Measurements from ENCODE around the gene IL34. TPM values are rescaled to one million over a fixed set of nuclear protein-coding genes. Genes with fewer than 3 reads are reported as not detected.
"Not testable (repeated sequence)": the region's sequence is repeated elsewhere in the genome, so short reads cannot be mapped to it uniquely, and the experiment has no call there.

IL34 gene
- total RNA-seq, 1 experiment from 2014 or later: 5.1 TPM

DNA sequence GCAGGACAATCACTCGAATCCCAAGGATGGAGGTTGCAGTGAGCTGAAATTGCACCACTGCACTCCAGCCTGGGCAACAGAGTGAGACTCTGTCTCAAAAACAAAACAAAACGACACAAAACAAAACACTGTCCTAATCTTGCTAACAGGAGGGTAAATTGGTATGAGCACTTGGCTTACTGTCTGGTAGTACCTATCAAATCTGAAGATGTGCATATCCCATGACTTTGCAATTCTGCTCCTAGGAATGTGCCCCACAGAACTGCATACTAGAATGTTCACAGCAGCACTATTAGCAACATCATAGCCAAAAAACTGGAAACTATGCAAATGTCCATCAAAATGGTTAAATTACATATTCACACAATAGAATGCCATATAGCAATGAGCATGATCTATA lies 23.8 kb downstream of the IL34 start:
- in situ Hi-C loops (cut with HindIII; ENCODE audit: low sequenced_read_pairs): no loop called here

GRCh38 chr16:70670938-70671337 lies 24.6 kb downstream of the IL34 start:
- in situ Hi-C loops (cut with HindIII; ENCODE audit: low sequenced_read_pairs); DNase-seq (ENCODE audit: low spot score): not testable (repeated sequence)

More for the DNA sequence above, 23.8 kb downstream of the IL34 start:
- no peak for DNase-seq (ENCODE audit: low spot score)

GRCh38 chr16:70674221-70675014 lies 28.1 kb downstream of the IL34 start:
- in situ Hi-C loops (cut with HindIII; ENCODE audit: low sequenced_read_pairs): no loop called here
- no peak for DNase-seq (ENCODE audit: low spot score)

GRCh38 chr16:70675851-70676513 lies 29.6 kb downstream of the IL34 start:
- in situ Hi-C loops (cut with HindIII; ENCODE audit: low sequenced_read_pairs): no loop called here
- no peak for DNase-seq (ENCODE audit: low spot score)

- no peak for DNase-seq (ENCODE audit: low spot score)
- in situ Hi-C loops (cut with HindIII; ENCODE audit: low sequenced_read_pairs): no loop called here
Observed at GRCh38 chr16:70676675-70677498, 30.5 kb downstream of the IL34 start.

- DNase-seq (ENCODE audit: low spot score): no peak
- in situ Hi-C loops (cut with HindIII; ENCODE audit: low sequenced_read_pairs): no loop called here
Observed at GRCh38 chr16:70677499-70678120, 31.3 kb downstream of the IL34 start.

DNA sequence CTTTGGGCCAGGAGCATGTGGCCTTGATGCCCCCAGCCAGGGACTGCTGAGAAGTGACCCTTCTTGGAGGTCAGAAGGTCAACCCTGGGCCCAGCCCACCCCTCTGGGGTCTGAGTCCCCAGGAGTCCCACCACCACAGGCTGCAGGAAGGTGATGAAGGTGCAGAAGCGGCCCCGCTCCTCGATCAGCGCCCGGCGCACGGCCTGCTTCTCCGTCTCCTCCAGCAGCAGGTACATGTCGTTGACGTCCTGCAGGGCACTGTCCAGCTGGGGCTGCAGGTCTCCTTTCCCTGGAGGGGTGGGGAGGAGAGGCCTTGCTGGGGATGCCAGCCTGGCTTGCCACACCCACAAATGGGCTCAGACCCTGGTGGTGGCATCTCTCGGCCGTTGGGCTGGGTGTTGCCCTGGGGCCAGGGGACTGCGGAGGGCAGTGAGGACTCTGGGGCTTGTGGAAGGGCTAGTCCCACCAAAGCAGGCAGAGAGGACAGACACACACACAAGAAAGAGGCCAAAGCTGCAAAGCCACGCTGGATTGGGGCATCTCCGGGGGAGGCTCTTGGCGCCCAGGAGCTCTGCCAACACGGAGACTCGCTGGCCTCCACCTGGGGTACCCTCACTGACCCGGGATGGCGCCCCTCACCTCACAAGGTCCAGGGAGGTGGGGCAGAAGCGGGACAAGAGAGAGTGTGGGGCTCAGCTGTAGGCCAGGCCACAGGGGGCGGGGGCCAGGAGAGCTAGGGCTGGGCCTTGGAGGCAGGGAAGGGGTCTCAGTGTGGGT lies 31.9 kb downstream of the IL34 start:
- DNase-seq (ENCODE audit: low spot score): no peak
- in situ Hi-C loops (cut with HindIII; ENCODE audit: low sequenced_read_pairs): no loop called here

GRCh38 chr16:70678898-70679670 lies 32.7 kb downstream of the IL34 start:
- in situ Hi-C loops (cut with HindIII; ENCODE audit: low sequenced_read_pairs): no loop called here
- DNase-seq (ENCODE audit: low spot score): no peak

DNA sequence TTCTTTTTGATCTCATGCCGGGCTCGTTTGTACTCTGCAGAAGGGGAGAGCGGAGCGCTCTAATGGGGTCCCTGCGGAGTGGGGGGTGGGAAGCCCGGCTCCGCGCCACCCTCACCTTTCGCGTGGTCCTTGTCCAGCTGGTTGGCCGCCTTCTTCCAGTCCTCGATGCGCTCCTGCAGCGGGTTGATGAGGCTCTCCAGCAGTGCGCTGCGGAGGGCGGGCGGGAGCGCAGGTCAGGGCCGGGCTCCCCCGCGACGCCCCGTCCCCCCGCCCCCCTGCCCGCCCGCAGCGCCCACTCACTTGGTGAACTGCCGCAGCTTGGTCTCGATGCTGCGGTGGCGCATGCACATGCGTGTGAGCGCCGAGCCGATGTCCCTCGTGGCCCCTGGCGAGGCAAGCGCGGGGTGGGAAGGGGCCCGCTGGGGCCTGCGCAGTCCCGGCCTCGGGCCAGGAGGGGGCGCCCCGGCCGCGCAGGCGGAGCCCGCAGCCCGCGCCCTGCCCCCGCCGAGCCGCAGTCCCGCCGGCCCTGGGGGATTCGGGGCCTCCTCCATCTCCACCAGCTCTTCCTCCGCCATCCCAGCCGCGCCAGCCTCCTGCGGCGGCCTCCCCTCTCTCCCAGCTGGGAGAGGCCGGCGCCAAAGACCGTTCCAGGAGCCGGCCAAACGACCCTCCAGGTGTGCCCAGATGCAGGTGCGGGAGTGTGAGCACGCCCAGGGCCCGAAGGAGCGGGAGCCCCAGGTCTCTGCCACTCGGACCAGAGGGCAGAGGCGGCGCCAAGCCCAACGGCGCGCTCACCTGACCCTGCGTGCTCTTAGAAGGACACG lies 33.5 kb downstream of the IL34 start:
- in situ Hi-C loops (cut with HindIII; ENCODE audit: low sequenced_read_pairs): no loop called here
- no peak for DNase-seq (ENCODE audit: low spot score)

GRCh38 chr16:70680495-70681381 lies 34.4 kb downstream of the IL34 start:
- no peak for DNase-seq (ENCODE audit: low spot score)
- in situ Hi-C loops (cut with HindIII; ENCODE audit: low sequenced_read_pairs): no loop called here

DNA sequence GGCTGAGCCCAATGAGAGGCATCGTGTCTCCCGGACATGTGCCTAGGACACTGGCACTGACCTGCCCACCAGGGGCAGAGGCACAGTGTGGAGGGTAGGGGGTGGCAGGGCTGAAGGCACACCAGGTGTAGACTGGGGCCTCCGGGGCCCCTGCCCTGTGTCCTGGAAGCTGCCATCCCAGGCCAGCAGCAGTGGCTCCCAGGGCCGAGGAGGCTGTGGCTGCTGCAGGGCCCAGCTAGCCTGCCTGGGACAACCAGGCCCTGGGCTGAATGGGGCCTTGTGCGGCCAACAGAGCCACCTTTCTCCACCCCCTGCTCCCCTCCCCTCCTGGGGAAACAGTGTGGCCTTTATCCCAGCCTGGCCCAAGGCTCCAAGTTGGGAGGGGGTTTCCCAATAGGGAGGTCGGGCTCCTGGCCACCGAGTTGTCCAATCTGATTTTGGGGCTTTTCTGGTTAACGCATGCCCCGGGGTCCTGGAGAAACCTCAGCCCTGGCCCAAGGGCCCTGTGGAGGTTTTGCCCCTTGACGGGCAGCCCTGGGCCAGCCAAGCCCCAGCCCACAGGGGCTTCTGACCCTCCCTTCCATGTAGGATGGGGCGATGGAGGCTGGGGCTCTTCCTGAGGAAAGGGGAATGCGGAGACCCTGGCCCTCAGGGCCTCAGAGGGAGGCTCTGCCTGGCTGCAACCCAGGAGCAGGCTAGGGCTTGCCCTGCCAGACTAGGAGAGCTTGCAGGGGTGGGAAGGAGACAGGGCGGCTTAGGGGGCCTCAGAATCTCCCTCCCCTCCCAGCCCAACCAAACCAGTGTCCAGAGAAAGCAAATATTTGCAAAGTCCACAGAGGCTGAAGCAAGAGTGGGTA lies 35.3 kb downstream of the IL34 start:
- in situ Hi-C loops (cut with HindIII; ENCODE audit: low sequenced_read_pairs): no loop called here
- DNase-seq (ENCODE audit: low spot score): no peak

DNA sequence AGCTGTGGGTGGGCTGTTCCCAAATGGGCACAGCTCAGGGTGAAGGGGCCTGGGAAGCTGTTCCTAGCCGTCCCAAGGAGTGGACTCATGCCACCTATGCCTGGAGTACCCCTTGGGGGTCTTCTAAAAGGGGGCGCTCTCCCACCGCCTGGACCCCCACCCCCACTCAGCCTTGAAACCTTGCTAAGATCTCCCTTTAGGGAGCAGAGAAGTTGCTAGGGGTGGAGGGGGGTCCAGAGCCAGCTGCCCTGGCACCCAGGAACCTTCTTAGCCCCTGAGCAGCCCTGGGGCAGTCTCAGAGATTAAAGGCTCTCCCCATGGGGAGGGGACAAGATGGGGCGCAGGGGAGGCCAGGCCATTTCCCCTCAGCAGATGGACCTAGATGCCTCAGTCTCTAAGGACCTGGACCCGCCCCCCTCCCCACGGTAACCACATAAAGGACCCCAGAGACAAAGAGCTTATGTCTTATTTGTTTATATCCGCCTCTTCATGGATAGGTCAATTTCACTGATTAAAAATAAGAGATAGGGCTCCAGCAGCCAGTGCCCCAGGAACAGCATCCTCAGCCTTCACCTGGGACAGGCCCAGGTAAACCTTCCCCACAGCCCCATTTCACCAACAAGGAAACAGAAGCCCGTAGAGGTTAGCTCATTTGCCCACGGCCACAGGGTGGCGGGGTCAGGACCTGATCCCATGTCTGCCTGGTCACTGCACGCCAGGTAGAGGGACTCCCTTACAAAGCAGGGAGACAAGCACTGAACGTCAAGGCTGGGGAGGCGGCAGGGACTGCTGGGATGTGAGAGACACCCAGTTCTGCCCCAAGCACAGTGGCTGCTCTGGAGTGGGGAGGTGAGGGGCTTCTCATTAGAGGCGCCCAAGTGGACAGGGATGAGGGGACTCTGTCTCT lies 36.1 kb downstream of the IL34 start:
- in situ Hi-C loops (cut with HindIII; ENCODE audit: low sequenced_read_pairs): no loop called here
- DNase-seq (ENCODE audit: low spot score): no peak

DNA sequence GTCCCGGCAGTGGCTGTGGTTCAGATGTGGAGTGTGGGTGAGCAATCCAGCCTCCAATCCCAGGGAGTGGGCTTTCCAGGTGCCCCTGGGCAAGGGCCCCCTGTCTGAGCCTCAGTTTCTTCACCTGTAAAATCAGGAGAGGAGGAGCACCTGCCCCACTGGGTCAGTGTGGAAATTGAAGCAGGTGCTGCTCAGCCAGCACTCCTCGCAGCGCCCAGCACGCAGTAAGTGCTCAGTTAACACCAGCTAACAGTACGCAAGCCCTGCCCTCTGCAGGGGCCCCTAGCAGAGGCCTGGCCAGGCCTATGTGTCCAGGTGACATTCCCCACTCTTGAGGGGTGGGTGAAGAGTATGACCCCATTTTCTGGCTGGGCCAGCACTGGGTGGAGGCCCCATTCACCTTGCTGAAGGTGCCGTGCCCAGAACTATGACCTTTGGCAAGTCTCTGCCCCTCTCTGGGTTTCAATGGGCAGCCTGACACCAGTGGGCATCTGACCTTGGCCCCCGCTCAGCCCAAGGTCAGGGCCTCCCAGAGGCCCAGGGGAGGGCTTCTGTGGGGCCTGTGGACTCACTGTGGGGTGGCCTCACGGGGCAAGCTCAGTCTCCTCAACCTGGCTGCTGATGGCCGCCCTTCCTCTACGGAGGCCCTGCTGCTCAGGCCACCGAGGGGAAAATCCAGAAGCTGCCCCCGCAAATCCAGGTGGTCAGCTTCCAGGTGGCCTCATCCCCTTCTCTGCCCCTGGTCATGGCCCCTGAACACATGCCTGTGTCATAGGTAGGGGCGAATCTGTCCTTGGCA lies 37.0 kb downstream of the IL34 start:
- in situ Hi-C loops (cut with HindIII; ENCODE audit: low sequenced_read_pairs): no loop called here
- no peak for DNase-seq (ENCODE audit: low spot score)

Measured in G401 (cell line).